ENCODE results near the gene CD2.
"Not testable (repeated sequence)": the region's sequence is repeated elsewhere in the genome, so short reads cannot be mapped to it uniquely, and the experiment has no call there.

Gene CD2

GRCh38 chr1:116751621-116752020 lies 2.6 kb upstream of the CD2 start:
- FAIRE-seq (no peak), DNase-seq (ENCODE audit: insufficient read length, low spot score) (no peak)
- no peak for TF ChIP-seq CTCF (IDR thresholded peaks at IDR 0.05; ENCODE audit: insufficient read depth, missing control alignments)

- no peak for TF ChIP-seq CTCF (IDR thresholded peaks at IDR 0.05; ENCODE audit: insufficient read depth, missing control alignments)
- no peak for DNase-seq (ENCODE audit: insufficient read length, low spot score)
- FAIRE-seq = no peak
Measured at GRCh38 chr1:116753312-116753711, 918 bp upstream of the CD2 start.

- TF ChIP-seq CTCF (IDR thresholded peaks at IDR 0.05; ENCODE audit: insufficient read depth, missing control alignments) = no peak
- no peak for DNase-seq (ENCODE audit: insufficient read length, low spot score)
- FAIRE-seq = no peak
Measured at GRCh38 chr1:116755066-116755465, 836 bp downstream of the CD2 start.

- no peak for TF ChIP-seq CTCF (IDR thresholded peaks at IDR 0.05; ENCODE audit: insufficient read depth, missing control alignments)
- no peak for DNase-seq (ENCODE audit: insufficient read length, low spot score)
- no peak for FAIRE-seq
Measured at GRCh38 chr1:116755681-116756080, 1.5 kb downstream of the CD2 start.

- not testable (repeated sequence) for FAIRE-seq
Measured at GRCh38 chr1:116756092-116756491, 1.9 kb downstream of the CD2 start.

GRCh38 chr1:116758456-116758815 lies 4.2 kb downstream of the CD2 start:
- not testable (repeated sequence) for FAIRE-seq; DNase-seq (ENCODE audit: insufficient read length, low spot score)

More at GRCh38 chr1:116756092-116756491, 1.9 kb downstream of the CD2 start:
- not testable (repeated sequence) for DNase-seq (ENCODE audit: insufficient read length, low spot score)

- FAIRE-seq = no peak
- no peak for TF ChIP-seq CTCF (IDR thresholded peaks at IDR 0.05; ENCODE audit: insufficient read depth, missing control alignments)
- DNase-seq (ENCODE audit: insufficient read length, low spot score) = no peak
Measured at GRCh38 chr1:116759636-116760035, 5.4 kb downstream of the CD2 start.

GRCh38 chr1:116760487-116760886 lies 6.3 kb downstream of the CD2 start:
- no peak for FAIRE-seq
- DNase-seq (ENCODE audit: insufficient read length, low spot score) = no peak
- TF ChIP-seq CTCF (IDR thresholded peaks at IDR 0.05; ENCODE audit: insufficient read depth, missing control alignments) = no peak
